Activated T-helper 1 cell treated with anti-CD3 and anti-CD28 coated beads, Interleukin-12 subunit alpha, Interleukin-12 subunit beta, Interleukin-2, Interleukin-4 antibody, amounts not matched to agents 30 ng/mL and 10 ng/mL and 1 ng/mL, durations not matched to agents 14 hours and 24 hours and 36 hours (primary cell): ENCODE results near the gene TRAK2. TPM values are rescaled to one million over a fixed set of nuclear protein-coding genes. Genes with fewer than 3 reads are reported as not detected.
"Not testable (repeated sequence)": the region's sequence is repeated elsewhere in the genome, so short reads cannot be mapped to it uniquely, and the experiment has no call there.

Experiments used
- DNase-seq: peaks from one replicate; pipeline ENCODE4 v3.0.0; 2021; ENCODE audit warnings: low spot score
- H3K27ac Mint-ChIP-seq: one replicate; pipeline ENCODE4 v1.8.0; 2021; ENCODE audit warnings: mild to moderate bottlenecking, mixed read lengths
- H3K27me3 Mint-ChIP-seq: one replicate; pipeline ENCODE4 v1.8.0; 2022; ENCODE audit warnings: mild to moderate bottlenecking, moderate library complexity, mixed read lengths; ENCODE audit not compliant: insufficient read depth
- H3K36me3 Mint-ChIP-seq: one replicate; pipeline ENCODE4 v1.8.0; 2021; ENCODE audit warnings: low read depth, mixed read lengths
- H3K4me1 Mint-ChIP-seq: one replicate; pipeline ENCODE4 v1.8.0; 2021; ENCODE audit warnings: low read depth, mixed read lengths
- H3K4me3 Mint-ChIP-seq: one replicate; pipeline ENCODE4 v1.8.0; 2021; ENCODE audit warnings: mild to moderate bottlenecking, moderate library complexity, mixed read lengths
- H3K9me3 Mint-ChIP-seq: one replicate; pipeline ENCODE4 v1.8.0; 2021; ENCODE audit warnings: mixed read lengths
- intact Hi-C: fragments of 100-400 bp; cut with micrococcal nuclease; formaldehyde crosslinking; loops from one replicate; pipeline ENCODE4 v1.15.1; 2024
- total RNA-seq: library from RNA; stranded (reverse); gene quantifications from 2 replicates; pipeline ENCODE4 v1.2.3, GENCODE V29; 2022

TRAK2 gene
- total RNA-seq, 1 donor from 2014 or later = 28.9 TPM

GRCh38 chr2:201444746-201445465, 6.4 kb downstream of the TRAK2 start:
- no peaks in the 10 kb centered on the region for H3K27me3 Mint-ChIP-seq
- no peak overlapping the region for H3K4me3 Mint-ChIP-seq
- DNase-seq = no peak
- H3K36me3 Mint-ChIP-seq = peaks cover 21% of the 10 kb centered on the region
- H3K27ac Mint-ChIP-seq = no peak overlapping the region
- H3K4me1 Mint-ChIP-seq = peaks cover 47% of the 10 kb centered on the region
- peaks cover 3% of the 10 kb centered on the region for H3K9me3 Mint-ChIP-seq
- intact Hi-C loops = loop anchor here (5.0 kb wide), 1 partner anchor 328 kb away; the partner anchor contains the start of gene CFLAR

- no peak overlapping the region for H3K27ac Mint-ChIP-seq
- no peak for DNase-seq
- H3K4me1 Mint-ChIP-seq = peaks cover 23% of the 10 kb centered on the region
- peaks cover 3% of the 10 kb centered on the region for H3K9me3 Mint-ChIP-seq
- no peak overlapping the region for H3K4me3 Mint-ChIP-seq
- intact Hi-C loops = no loop called here
- peaks cover 17% of the 10 kb centered on the region for H3K36me3 Mint-ChIP-seq
- no peaks in the 10 kb centered on the region for H3K27me3 Mint-ChIP-seq
Measured at GRCh38 chr2:201441409-201441808, 9.8 kb downstream of the TRAK2 start.

- Mint-ChIP-seq H3K4me3 (no peak overlapping the region), H3K9me3 (peaks cover 3% of the 10 kb centered on the region), H3K4me1 (peaks cover 11% of the 10 kb centered on the region), H3K36me3 (peaks cover 12% of the 10 kb centered on the region), H3K27ac (no peak overlapping the region), H3K27me3 (no peaks in the 10 kb centered on the region)
- no peak for DNase-seq
- intact Hi-C loops = no loop called here
Measured at GRCh38 chr2:201440182-201440581, 11.1 kb downstream of the TRAK2 start.

GRCh38 chr2:201439336-201439922, 11.8 kb downstream of the TRAK2 start:
- H3K27ac Mint-ChIP-seq, H3K4me1 Mint-ChIP-seq, H3K4me3 Mint-ChIP-seq, H3K27me3 Mint-ChIP-seq, intact Hi-C loops, DNase-seq, H3K9me3 Mint-ChIP-seq: not testable (repeated sequence)
- peaks cover 12% of the 10 kb centered on the region for H3K36me3 Mint-ChIP-seq

GRCh38 chr2:201436141-201436540, 15.1 kb downstream of the TRAK2 start:
- intact Hi-C loops = no loop called here
- Mint-ChIP-seq H3K27ac (no peak overlapping the region), H3K36me3 (peaks cover 13% of the 10 kb centered on the region), H3K27me3 (no peaks in the 10 kb centered on the region), H3K4me1 (peaks cover 37% of the 10 kb centered on the region), H3K4me3 (no peak overlapping the region), H3K9me3 (peaks cover 3% of the 10 kb centered on the region)
- DNase-seq = no peak

- H3K27ac Mint-ChIP-seq = no peak overlapping the region
- intact Hi-C loops = loop anchor here (2.0 kb wide), 2 partner anchors 13 to 19 kb away; no protein-coding TSS in a partner anchor
- no peak overlapping the region for H3K4me3 Mint-ChIP-seq
- peaks cover 14% of the 10 kb centered on the region for H3K9me3 Mint-ChIP-seq
- peaks cover 26% of the 10 kb centered on the region for H3K36me3 Mint-ChIP-seq
- H3K27me3 Mint-ChIP-seq = no peaks in the 10 kb centered on the region
- DNase-seq = no peak
- peaks cover 41% of the 10 kb centered on the region for H3K4me1 Mint-ChIP-seq
Measured at GRCh38 chr2:201433394-201433995, 17.8 kb downstream of the TRAK2 start.

GRCh38 chr2:201432621-201433393, 18.5 kb downstream of the TRAK2 start:
- H3K4me1 Mint-ChIP-seq = peaks cover 41% of the 10 kb centered on the region
- intact Hi-C loops = loop anchor here (1.0 to 2.0 kb wide), 3 partner anchors 14 to 18 kb away; partner anchors contain the start of genes STRADB and TRAK2
- peaks cover 31% of the 10 kb centered on the region for H3K36me3 Mint-ChIP-seq
- H3K4me3 Mint-ChIP-seq = no peak overlapping the region
- no peaks in the 10 kb centered on the region for H3K27me3 Mint-ChIP-seq
- no peak for DNase-seq
- H3K27ac Mint-ChIP-seq = peak overlapping the region; percentile 85
- H3K9me3 Mint-ChIP-seq = peaks cover 17% of the 10 kb centered on the region

- Mint-ChIP-seq H3K27ac (peak overlapping the region; percentile 85), H3K36me3 (peaks cover 33% of the 10 kb centered on the region), H3K4me1 (peaks cover 35% of the 10 kb centered on the region), H3K9me3 (peaks cover 18% of the 10 kb centered on the region), H3K27me3 (no peaks in the 10 kb centered on the region), H3K4me3 (peak overlapping the region; percentile 57)
- DNase-seq = no peak
- intact Hi-C loops = loop anchor here (1.0 to 2.0 kb wide), 3 partner anchors 15 to 19 kb away; partner anchors contain the start of genes STRADB and TRAK2
Measured at GRCh38 chr2:201432038-201432620, 19.1 kb downstream of the TRAK2 start.

GRCh38 chr2:201430839-201431238, 20.4 kb downstream of the TRAK2 start:
- DNase-seq = no peak
- Mint-ChIP-seq H3K9me3 (peaks cover 18% of the 10 kb centered on the region), H3K36me3 (peaks cover 32% of the 10 kb centered on the region), H3K27ac (no peak overlapping the region), H3K27me3 (no peaks in the 10 kb centered on the region), H3K4me1 (peaks cover 34% of the 10 kb centered on the region), H3K4me3 (no peak overlapping the region)
- intact Hi-C loops = no loop called here

GRCh38 chr2:201430322-201430721, 20.9 kb downstream of the TRAK2 start:
- Mint-ChIP-seq H3K4me1 (peaks cover 34% of the 10 kb centered on the region), H3K36me3 (peaks cover 32% of the 10 kb centered on the region), H3K9me3 (peaks cover 18% of the 10 kb centered on the region)
- DNase-seq, H3K27me3 Mint-ChIP-seq, intact Hi-C loops, H3K27ac Mint-ChIP-seq, H3K4me3 Mint-ChIP-seq: not testable (repeated sequence)

GRCh38 chr2:201429835-201430234, 21.4 kb downstream of the TRAK2 start:
- H3K27me3 Mint-ChIP-seq, intact Hi-C loops, H3K27ac Mint-ChIP-seq: not testable (repeated sequence)

GRCh38 chr2:201428366-201428765, 22.9 kb downstream of the TRAK2 start:
- intact Hi-C loops, H3K27me3 Mint-ChIP-seq, H3K4me3 Mint-ChIP-seq, H3K27ac Mint-ChIP-seq, DNase-seq: not testable (repeated sequence)
- H3K36me3 Mint-ChIP-seq = peaks cover 32% of the 10 kb centered on the region
- H3K9me3 Mint-ChIP-seq = peaks cover 18% of the 10 kb centered on the region
- H3K4me1 Mint-ChIP-seq = peaks cover 31% of the 10 kb centered on the region

More at GRCh38 chr2:201429835-201430234, 21.4 kb downstream of the TRAK2 start:
- DNase-seq, H3K4me3 Mint-ChIP-seq: not testable (repeated sequence)
- Mint-ChIP-seq H3K4me1 (peaks cover 34% of the 10 kb centered on the region), H3K9me3 (peaks cover 18% of the 10 kb centered on the region), H3K36me3 (peaks cover 32% of the 10 kb centered on the region)
